Colonic mucosa (tissue), 4 donors: Measurements from ENCODE around the gene DZIP1L. TPM values are rescaled to one million over a fixed set of nuclear protein-coding genes. Genes with fewer than 3 reads are reported as not detected.

ENCODE experiments used
- DNase-seq: peaks from one replicate; pipeline ENCODE4 v3.0.0-alpha.2; 2020
- H3K27ac ChIP-seq: fragments of 200-600 bp; one replicate; pipeline ENCODE4 v1.8.0; 2021
- H3K27me3 ChIP-seq: fragments of 200-600 bp; one replicate; pipeline ENCODE4 v1.8.0; 2021
- H3K36me3 ChIP-seq: fragments of 200-600 bp; one replicate; pipeline ENCODE4 v1.8.0; 2021
- H3K4me1 ChIP-seq: fragments of 200-600 bp; one replicate; pipeline ENCODE4 v1.8.0; 2021; ENCODE audit warnings: mild to moderate bottlenecking
- H3K4me3 ChIP-seq: fragments of 200-600 bp; one replicate; pipeline ENCODE4 v1.8.0; 2021
- H3K9ac ChIP-seq, 2 donors: one replicate each; pipeline ENCODE4 v1.7.0; 2013; ENCODE audit warnings: control low read depth in 2 of 2, low read depth in 2 of 2, low read length in 2 of 2
- H3K9me3 ChIP-seq: fragments of 200-600 bp; one replicate; pipeline ENCODE4 v1.8.0; 2021
- CTCF ChIP-seq: fragments of 200-600 bp; IDR thresholded peaks from one replicate; pipeline ENCODE4 v1.8.0; 2022; ENCODE audit warnings: antibody characterized with exemption, mild to moderate bottlenecking
- intact Hi-C: fragments of 100-400 bp; cut with DNase I; formaldehyde crosslinking; loops from one replicate; pipeline ENCODE4 v1.14.1; 2022
- total RNA-seq, 2 donors: library from RNA; stranded (reverse); fragmentation: NEBNext Ultra II Directional in 1 of 2; extraction: Animal tissue kit (Norgen Biotek cat#: 25700) in 1 of 2; gene quantifications; one replicate each; pipeline ENCODE4 v1.2.1, GENCODE V29; 2021
- donor health status: healthy.
- donor health status: DM: no; HTN: no; CAD: no.
- donor health status: DM: no; HTN: no; CAD: no.

Gene DZIP1L
- total RNA-seq, 2 donors from 2014 or later = 0.69 to 0.89 TPM

GRCh38 chr3:138082085-138082991, 33.1 kb downstream of the DZIP1L start:
- Histone ChIP-seq H3K27ac (no peak overlapping the region), H3K27me3 (no peaks in the 10 kb centered on the region), H3K4me1 (no peaks in the 10 kb centered on the region), H3K36me3 (no peaks in the 10 kb centered on the region), H3K4me3 (no peak overlapping the region), H3K9ac (no peak overlapping the region), H3K9me3 (no peaks in the 10 kb centered on the region)
- TF ChIP-seq CTCF = no peak
- intact Hi-C loops = no loop called here
- DNase-seq = no peak

- no peak for DNase-seq
- Histone ChIP-seq H3K9ac (no peak overlapping the region), H3K27me3 (no peaks in the 10 kb centered on the region), H3K4me3 (no peak overlapping the region), H3K4me1 (no peaks in the 10 kb centered on the region), H3K27ac (no peak overlapping the region), H3K36me3 (no peaks in the 10 kb centered on the region), H3K9me3 (no peaks in the 10 kb centered on the region)
- intact Hi-C loops = no loop called here
- TF ChIP-seq CTCF = no peak
These were observed 33.9 kb downstream of the DZIP1L start for GRCh38 chr3:138081371-138082084.

DNA sequence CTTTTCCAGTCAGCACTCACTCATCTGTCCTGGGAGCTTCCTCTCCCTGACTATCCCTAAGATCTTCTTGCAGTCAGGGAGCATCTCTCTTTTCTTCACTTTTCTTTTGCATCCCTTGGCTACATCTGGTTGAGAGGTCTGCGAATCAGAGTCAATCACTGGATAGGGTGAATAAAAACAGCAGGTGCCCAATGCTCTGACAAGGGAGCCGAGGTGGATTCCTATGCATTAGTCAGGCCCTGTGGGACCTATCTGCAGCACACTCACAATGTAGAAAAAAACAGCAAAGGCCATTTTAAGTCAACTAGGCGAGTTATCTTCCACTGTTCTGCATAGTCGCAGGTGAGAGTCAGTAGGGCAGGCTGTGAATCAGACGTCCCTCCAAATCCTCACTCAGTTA, 35.5 kb downstream of the DZIP1L start:
- H3K9ac ChIP-seq = no peak overlapping the region
- no peak overlapping the region for H3K27ac ChIP-seq
- TF ChIP-seq CTCF = no peak
- no peaks in the 10 kb centered on the region for H3K27me3 ChIP-seq
- H3K36me3 ChIP-seq = no peaks in the 10 kb centered on the region
- intact Hi-C loops = no loop called here
- no peaks in the 10 kb centered on the region for H3K9me3 ChIP-seq
- H3K4me1 ChIP-seq = no peaks in the 10 kb centered on the region
- H3K4me3 ChIP-seq = no peak overlapping the region
- no peak for DNase-seq

DNA sequence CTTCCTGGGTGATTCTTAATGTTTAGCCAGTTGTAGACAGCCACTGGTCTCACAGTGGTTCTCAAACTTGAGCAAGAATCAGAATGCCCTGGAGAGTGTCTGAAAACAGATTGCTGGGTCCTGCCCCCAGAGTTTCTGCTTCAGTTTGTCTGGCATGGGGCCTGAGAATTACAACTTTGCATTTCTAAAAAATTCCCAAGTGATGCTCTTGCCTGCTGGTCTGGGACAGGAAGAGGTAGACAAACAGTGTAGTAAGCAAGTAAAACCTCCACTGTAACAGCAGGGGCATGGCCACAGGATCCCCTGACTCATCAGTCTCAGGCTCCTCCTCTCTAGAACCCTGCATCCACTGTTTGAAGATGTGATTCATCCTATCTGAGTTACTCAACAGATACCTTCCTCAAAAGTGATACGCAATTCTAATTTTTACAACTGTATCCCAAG, 36.5 kb downstream of the DZIP1L start:
- Histone ChIP-seq H3K4me1 (no peaks in the 10 kb centered on the region), H3K9ac (no peak overlapping the region), H3K9me3 (no peaks in the 10 kb centered on the region), H3K36me3 (no peaks in the 10 kb centered on the region), H3K27ac (no peak overlapping the region), H3K4me3 (no peak overlapping the region), H3K27me3 (no peaks in the 10 kb centered on the region)
- TF ChIP-seq CTCF = no peak
- intact Hi-C loops = no loop called here
- no peak for DNase-seq

- Histone ChIP-seq H3K9me3 (no peaks in the 10 kb centered on the region), H3K27ac (no peak overlapping the region), H3K9ac (no peak overlapping the region), H3K36me3 (no peaks in the 10 kb centered on the region), H3K27me3 (no peaks in the 10 kb centered on the region), H3K4me3 (no peak overlapping the region), H3K4me1 (no peaks in the 10 kb centered on the region)
- DNase-seq = no peak
- TF ChIP-seq CTCF = no peak
- intact Hi-C loops = no loop called here
These were observed 37.3 kb downstream of the DZIP1L start for GRCh38 chr3:138078096-138078495.
